Fibroblast of villous mesenchyme (primary cell): ENCODE results near the gene AKIRIN2. TPM values are rescaled to one million over a fixed set of nuclear protein-coding genes. Genes with fewer than 3 reads are reported as not detected.

ENCODE experiments used
- DNase-seq: peaks from one replicate; pipeline ENCODE4 v3.0.0-alpha.2; 2010; ENCODE audit warnings: low read depth
- H3K4me3 ChIP-seq: 2 replicates; pipeline ENCODE4 v1.5.1; 2011; ENCODE audit warnings: low read depth, mild to moderate bottlenecking, low read length
- CTCF ChIP-seq: IDR thresholded peaks from 2 replicates; pipeline ENCODE4 v1.5.1; 2012; ENCODE audit warnings: low read depth, mild to moderate bottlenecking, low read length; ENCODE audit not compliant: insufficient read depth
- total RNA-seq: library from RNA; depleted of rRNA; stranded (reverse); fragments of >200 nt; gene quantifications from 2 replicates; pipeline ENCODE4 v1.2.3, GENCODE V29; 2012

AKIRIN2 gene
- total RNA-seq, 1 donor: 17.7 TPM

GRCh38 chr6:87658516-87658915 is 43.5 kb downstream of the AKIRIN2 start:
- peak; percentile 15 for DNase-seq
- no peak for TF ChIP-seq CTCF
- H3K4me3 ChIP-seq: no peak overlapping the region

- H3K4me3 ChIP-seq: no peak overlapping the region
- peak; percentile 30 for DNase-seq
- no peak for TF ChIP-seq CTCF
These were observed 45.2 kb downstream of the AKIRIN2 start for GRCh38 chr6:87656857-87657256.

- TF ChIP-seq CTCF: no peak
These were observed 46.2 kb downstream of the AKIRIN2 start for GRCh38 chr6:87655824-87656223.

GRCh38 chr6:87654875-87655454 is 47.1 kb downstream of the AKIRIN2 start:
- no peak overlapping the region for H3K4me3 ChIP-seq
- no peak for DNase-seq
- no peak for TF ChIP-seq CTCF

More at GRCh38 chr6:87655824-87656223, 46.2 kb downstream of the AKIRIN2 start:
- no peak for DNase-seq
- no peak overlapping the region for H3K4me3 ChIP-seq

GRCh38 chr6:87654122-87654521 is 47.9 kb downstream of the AKIRIN2 start:
- H3K4me3 ChIP-seq: no peak overlapping the region
- no peak for TF ChIP-seq CTCF
- DNase-seq: no peak

GRCh38 chr6:87653074-87653962 is 48.7 kb downstream of the AKIRIN2 start:
- no peak for DNase-seq
- TF ChIP-seq CTCF: no peak
- no peak overlapping the region for H3K4me3 ChIP-seq

GRCh38 chr6:87645080-87645479 is 57.0 kb downstream of the AKIRIN2 start:
- no peak for DNase-seq
- no peak for TF ChIP-seq CTCF
- H3K4me3 ChIP-seq: no peak overlapping the region
